GM19455 (cell line): ENCODE results near the gene ARL10.
A peak's percentile ranks its signal among the peaks of the same experiment; 100 is the strongest.

Experiments
- ATAC-seq: cut with Tn5 transposase; IDR thresholded peaks from one replicate; pipeline ENCODE4 v1.9.1; 2021; ENCODE audit not compliant: unreplicated experiment

The ARL10 gene

GRCh38 chr5:176361437-176362232 lies 3.7 kb upstream of the ARL10 start, which contains the start of gene KIAA1191:
TSS of gene KIAA1191 (minus strand) at chr5:176361764. CDS start at chr5:176359508, 2,256 bp downstream.
- ATAC-seq = peak; percentile 89

GRCh38 chr5:176362233-176362490 lies 3.1 kb upstream of the ARL10 start:
- peak; percentile 3 for ATAC-seq

GRCh38 chr5:176364765-176365350 lies 429 bp upstream of the ARL10 start:
- ATAC-seq = no peak

- ATAC-seq = no peak
Observed at GRCh38 chr5:176366232-176366894, 1.1 kb downstream of the ARL10 start.

- no peak for ATAC-seq
Observed at GRCh38 chr5:176368726-176369125, 3.4 kb downstream of the ARL10 start.

GRCh38 chr5:176369934-176370711 lies 4.8 kb downstream of the ARL10 start:
- ATAC-seq = no peak

GRCh38 chr5:176371621-176372539 lies 6.6 kb downstream of the ARL10 start:
- no peak for ATAC-seq

GRCh38 chr5:176373100-176373818 lies 8.0 kb downstream of the ARL10 start:
- ATAC-seq = no peak

- no peak for ATAC-seq
Observed at GRCh38 chr5:176379881-176380280, 14.6 kb downstream of the ARL10 start.

GRCh38 chr5:176381423-176381822 lies 16.1 kb downstream of the ARL10 start:
- ATAC-seq = no peak

- ATAC-seq = no peak
Observed at GRCh38 chr5:176381979-176382378, 16.7 kb downstream of the ARL10 start.

- ATAC-seq = no peak
Observed at GRCh38 chr5:176382721-176383120, 17.4 kb downstream of the ARL10 start.

GRCh38 chr5:176383248-176383905 lies 18.1 kb downstream of the ARL10 start:
- ATAC-seq = no peak

GRCh38 chr5:176383961-176384360 lies 18.7 kb downstream of the ARL10 start:
- ATAC-seq = no peak

- no peak for ATAC-seq
Observed at GRCh38 chr5:176384366-176384930, 19.2 kb downstream of the ARL10 start.

GRCh38 chr5:176384991-176385390 lies 19.7 kb downstream of the ARL10 start:
- ATAC-seq = no peak

- no peak for ATAC-seq
Observed at GRCh38 chr5:176386491-176386890, 21.2 kb downstream of the ARL10 start.

GRCh38 chr5:176387384-176387925 lies 22.2 kb downstream of the ARL10 start:
- ATAC-seq = no peak

- peak; percentile 1 for ATAC-seq
Observed at GRCh38 chr5:176388003-176388443, 22.7 kb downstream of the ARL10 start.
